Measurements from ENCODE around the gene CBX5.
A peak's percentile ranks its signal among the peaks of the same experiment; 100 is the strongest.
"Not testable (repeated sequence)": the region's sequence is repeated elsewhere in the genome, so short reads cannot be mapped to it uniquely, and the experiment has no call there.

The CBX5 gene

GRCh38 chr12:54279632-54280467, at the start of gene CBX5:
Gene CBX5, minus strand, starts transcription at chr12:54280122. Its CDS starts 22,472 bp downstream, at chr12:54257650.
- DNase-seq: peak; percentile 99

GRCh38 chr12:54328595-54329337, 48.8 kb upstream of the CBX5 start:
- no peak for DNase-seq

- DNase-seq: not testable (repeated sequence)
These were observed 45.7 kb upstream of the CBX5 start for GRCh38 chr12:54325442-54326109.

- peak; percentile 94 for DNase-seq
These were observed 44.9 kb upstream of the CBX5 start, which contains the start of gene COPZ1 for GRCh38 chr12:54324617-54325441. Gene COPZ1, plus strand, starts transcription at chr12:54325131. Its CDS starts 33 bp downstream, at chr12:54325164.

- DNase-seq: no peak
These were observed 41.4 kb upstream of the CBX5 start for GRCh38 chr12:54321363-54321762.

GRCh38 chr12:54312309-54312708, 32.4 kb upstream of the CBX5 start:
- DNase-seq: not testable (repeated sequence)

GRCh38 chr12:54311051-54311450, 31.1 kb upstream of the CBX5 start:
- no peak for DNase-seq

GRCh38 chr12:54306925-54307741, 27.2 kb upstream of the CBX5 start:
- peak; percentile 34 for DNase-seq

- peak; percentile 18 for DNase-seq
These were observed 24.4 kb upstream of the CBX5 start for GRCh38 chr12:54304187-54304810.

GRCh38 chr12:54303640-54304039, 23.7 kb upstream of the CBX5 start:
- DNase-seq: no peak

- DNase-seq: no peak
These were observed 21.6 kb upstream of the CBX5 start for GRCh38 chr12:54301428-54302048.

GRCh38 chr12:54300732-54301427, 21.0 kb upstream of the CBX5 start, which contains the start of gene NFE2:
Gene NFE2, minus strand, starts transcription at chr12:54301015. Its CDS starts 5,767 bp downstream, at chr12:54295248.
- peak; percentile 54 for DNase-seq

- no peak for DNase-seq
These were observed 20.4 kb upstream of the CBX5 start for GRCh38 chr12:54300225-54300731.

- no peak for DNase-seq
These were observed 19.7 kb upstream of the CBX5 start for GRCh38 chr12:54299515-54300224.

GRCh38 chr12:54298904-54299303, 19.0 kb upstream of the CBX5 start:
- DNase-seq: no peak

- no peak for DNase-seq
These were observed 16.6 kb upstream of the CBX5 start for GRCh38 chr12:54296393-54297099.

- no peak for DNase-seq
These were observed 15.1 kb upstream of the CBX5 start for GRCh38 chr12:54294953-54295566.
